ENCODE measurements around the gene WDR4.
"Not testable (repeated sequence)": the region's sequence is repeated elsewhere in the genome, so short reads cannot be mapped to it uniquely, and the experiment has no call there.

The WDR4 gene

DNA sequence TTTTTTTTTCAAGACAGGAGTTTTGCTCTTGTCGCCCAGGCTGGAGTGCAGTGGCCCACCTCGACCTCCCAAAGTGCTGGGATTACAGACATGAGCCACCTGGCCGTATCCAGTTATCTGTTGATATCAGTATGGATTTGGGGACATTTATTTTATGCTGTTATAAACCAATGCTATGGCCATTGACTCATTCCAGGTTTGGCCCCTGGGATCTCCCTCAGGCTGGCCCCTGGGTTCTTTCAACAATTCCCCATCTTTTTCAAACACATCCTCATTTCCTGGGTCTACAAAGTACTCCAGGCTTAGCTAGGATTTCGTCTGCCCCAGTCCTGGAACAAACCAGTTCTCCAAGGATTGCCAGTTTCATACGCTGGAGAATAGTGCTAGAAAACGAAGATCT, 44.1 kb downstream of the WDR4 start:
- DNase-seq (ENCODE audit: extremely low read depth, low read depth) = no peak
- TF ChIP-seq, protein P1, sequence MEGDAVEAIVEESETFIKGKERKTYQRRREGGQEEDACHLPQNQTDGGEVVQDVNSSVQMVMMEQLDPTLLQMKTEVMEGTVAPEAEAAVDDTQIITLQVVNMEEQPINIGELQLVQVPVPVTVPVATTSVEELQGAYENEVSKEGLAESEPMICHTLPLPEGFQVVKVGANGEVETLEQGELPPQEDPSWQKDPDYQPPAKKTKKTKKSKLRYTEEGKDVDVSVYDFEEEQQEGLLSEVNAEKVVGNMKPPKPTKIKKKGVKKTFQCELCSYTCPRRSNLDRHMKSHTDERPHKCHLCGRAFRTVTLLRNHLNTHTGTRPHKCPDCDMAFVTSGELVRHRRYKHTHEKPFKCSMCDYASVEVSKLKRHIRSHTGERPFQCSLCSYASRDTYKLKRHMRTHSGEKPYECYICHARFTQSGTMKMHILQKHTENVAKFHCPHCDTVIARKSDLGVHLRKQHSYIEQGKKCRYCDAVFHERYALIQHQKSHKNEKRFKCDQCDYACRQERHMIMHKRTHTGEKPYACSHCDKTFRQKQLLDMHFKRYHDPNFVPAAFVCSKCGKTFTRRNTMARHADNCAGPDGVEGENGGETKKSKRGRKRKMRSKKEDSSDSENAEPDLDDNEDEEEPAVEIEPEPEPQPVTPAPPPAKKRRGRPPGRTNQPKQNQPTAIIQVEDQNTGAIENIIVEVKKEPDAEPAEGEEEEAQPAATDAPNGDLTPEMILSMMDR (IDR thresholded peaks at IDR 0.05; ENCODE audit: low read depth, low read length, missing control alignments) = no peak
- H3K4me3 ChIP-seq (replicated peaks; ENCODE audit: low read depth, low read length) = no peak overlapping the region

DNA sequence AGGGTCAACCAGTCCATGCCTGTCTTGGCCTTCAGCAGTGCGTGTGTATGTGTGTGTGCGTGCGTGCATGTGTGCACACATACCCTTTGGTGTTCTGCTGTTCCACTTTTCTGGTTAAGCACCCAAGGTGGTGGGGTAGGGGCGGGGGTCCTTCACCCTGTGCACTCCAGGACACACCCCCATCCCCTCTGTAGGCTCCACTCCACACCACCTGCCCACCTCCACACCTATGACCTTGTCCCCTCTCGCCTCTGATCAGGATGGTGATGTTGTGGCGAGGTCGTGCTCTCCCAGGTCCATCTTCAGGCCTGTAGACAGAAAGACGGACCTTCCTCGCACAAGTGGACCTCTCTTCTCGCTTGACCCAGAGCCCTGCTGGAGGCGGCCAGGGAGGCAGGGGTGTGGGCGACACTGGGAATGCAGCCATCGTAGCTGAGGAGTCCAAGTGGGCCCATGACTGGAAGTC, 44.6 kb downstream of the WDR4 start:
- TF ChIP-seq, protein P1 (IDR thresholded peaks at IDR 0.05; ENCODE audit: low read depth, low read length, missing control alignments) = no peak
- no peak for DNase-seq (ENCODE audit: extremely low read depth, low read depth)

DNA sequence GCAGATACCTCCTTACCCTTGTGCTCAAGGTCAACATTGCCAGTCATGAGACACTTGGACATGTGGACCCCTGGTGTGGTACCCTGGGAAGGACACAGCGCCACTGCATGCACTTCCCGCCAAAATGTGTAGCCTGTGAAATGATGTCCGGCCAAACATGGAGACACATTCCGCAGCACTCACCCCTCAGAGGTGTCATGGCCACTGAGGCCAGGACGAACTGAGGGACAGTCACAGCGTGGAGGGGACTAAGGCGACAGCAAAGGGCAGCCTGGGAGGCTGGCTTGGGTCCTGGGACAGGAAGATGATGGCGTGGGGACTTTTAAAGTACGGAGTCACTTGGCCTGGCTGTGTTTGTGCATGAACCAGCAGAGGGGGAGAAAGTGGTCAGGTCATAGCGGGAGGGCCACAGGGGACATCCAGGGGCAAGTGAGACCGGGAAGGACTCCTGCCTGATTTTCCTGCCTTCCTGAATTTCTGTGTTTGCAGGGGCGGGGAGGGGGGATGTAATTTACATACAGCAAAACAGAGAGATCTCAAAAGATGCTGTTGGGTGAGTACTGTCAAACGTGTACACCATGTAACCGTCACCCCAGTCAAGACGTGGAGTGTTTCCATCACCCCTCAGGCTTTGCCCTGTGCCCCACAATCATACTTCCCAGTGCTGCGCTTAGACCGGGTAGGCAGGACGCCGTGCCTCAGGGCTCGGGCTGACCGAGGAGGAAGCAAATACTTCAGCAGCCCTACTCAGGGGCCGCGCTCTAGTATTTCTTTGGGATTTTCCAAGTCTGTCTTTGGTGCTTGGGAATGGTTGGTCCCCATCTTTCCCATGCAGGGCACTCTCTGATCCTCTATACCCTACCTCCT, 45.2 kb downstream of the WDR4 start:
- no peak for DNase-seq (ENCODE audit: extremely low read depth, low read depth)
- H3K4me3 ChIP-seq (replicated peaks; ENCODE audit: low read depth, low read length) = no peak overlapping the region
- TF ChIP-seq, protein P1 (IDR thresholded peaks at IDR 0.05; ENCODE audit: low read depth, low read length, missing control alignments) = no peak

More for the DNA sequence above, 44.6 kb downstream of the WDR4 start:
- H3K4me3 ChIP-seq (replicated peaks; ENCODE audit: low read depth, low read length) = no peak overlapping the region

DNA sequence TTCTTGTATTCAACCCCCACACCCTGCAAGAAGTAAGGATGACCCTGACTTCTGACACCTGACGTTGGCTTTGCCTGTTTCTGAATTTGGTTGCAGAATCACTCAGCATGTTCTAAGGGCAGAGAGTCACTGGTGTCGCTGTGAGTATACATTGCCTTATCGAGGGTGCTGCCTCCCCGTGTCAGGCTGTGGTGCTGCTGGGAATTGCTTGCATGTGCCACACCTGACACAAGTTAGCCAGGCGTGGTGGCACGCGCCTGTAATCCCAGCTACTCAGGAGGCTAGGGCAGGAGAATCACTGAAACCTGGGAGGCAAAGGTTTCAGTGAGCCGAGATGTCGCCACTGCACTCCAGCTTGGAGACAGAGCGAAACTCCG, 45.9 kb downstream of the WDR4 start:
- DNase-seq (ENCODE audit: extremely low read depth, low read depth) = peak; percentile 16
- TF ChIP-seq, protein P1 (IDR thresholded peaks at IDR 0.05; ENCODE audit: low read depth, low read length, missing control alignments) = peak; percentile 18
- H3K4me3 ChIP-seq (replicated peaks; ENCODE audit: low read depth, low read length) = no peak overlapping the region

DNA sequence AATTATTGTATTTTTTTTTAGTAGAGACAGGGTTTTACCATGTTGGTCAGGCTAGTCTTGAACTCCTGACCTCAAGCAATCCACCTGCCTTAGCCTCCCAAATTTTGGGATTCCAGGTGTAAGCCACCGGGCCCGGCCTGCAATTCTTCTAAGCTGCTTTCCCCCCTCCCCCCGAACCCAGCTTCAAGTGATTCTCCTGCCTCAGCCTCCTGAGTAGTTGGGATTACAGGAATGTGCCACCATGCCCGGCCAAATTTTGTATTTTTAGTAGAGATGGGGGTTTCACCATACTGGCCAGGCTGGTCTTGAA, 47.1 kb downstream of the WDR4 start:
- not testable (repeated sequence) for DNase-seq (ENCODE audit: extremely low read depth, low read depth); H3K4me3 ChIP-seq (replicated peaks; ENCODE audit: low read depth, low read length)

DNA sequence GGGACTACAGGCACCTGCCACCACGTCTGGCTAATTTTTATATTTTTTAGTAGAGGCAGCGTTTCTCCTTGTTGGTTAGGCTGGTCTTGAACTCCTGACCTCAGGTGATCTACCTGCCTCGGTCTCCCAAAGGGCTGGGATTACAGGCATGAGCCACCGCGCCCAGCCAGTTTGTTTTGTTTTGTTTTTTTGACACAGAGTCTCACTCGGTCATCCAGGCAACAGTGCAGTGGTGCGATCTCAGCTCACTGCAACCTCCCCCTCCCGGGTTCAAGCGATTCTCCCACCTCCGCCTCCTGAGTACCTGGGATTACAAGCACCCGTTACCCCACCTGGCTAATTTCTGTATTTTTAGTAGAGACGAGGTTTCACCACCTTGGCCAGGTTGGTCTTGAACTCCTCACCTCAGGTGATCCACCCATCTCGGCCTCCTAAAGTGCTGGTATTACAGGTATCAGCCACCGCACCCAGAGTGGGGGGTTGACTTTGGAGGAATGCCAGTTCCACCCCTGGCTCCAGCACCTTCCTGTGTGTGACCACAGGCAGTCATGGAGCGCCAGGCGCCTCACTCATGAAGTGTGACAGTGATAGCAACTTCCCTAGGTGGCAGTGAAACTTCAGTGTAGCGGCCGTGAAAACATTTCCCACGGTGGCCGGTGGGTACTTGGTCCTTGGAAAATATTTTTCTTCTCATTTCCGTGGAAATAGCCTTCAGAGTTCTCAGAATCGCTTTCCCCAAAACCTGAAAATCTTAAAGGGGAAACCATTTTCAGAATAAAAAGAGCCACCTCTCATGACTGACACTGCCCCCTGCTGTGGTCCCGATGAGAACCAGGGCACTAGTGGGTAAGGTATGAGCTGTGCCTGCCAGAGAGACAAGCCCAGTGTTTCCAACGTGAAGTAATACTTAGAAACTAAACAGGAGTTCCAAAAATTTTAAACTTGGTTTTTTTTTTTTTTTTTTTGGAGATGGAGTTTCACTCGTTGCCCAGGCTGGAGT, 48.6 kb downstream of the WDR4 start:
- DNase-seq (ENCODE audit: extremely low read depth, low read depth) = no peak
- H3K4me3 ChIP-seq (replicated peaks; ENCODE audit: low read depth, low read length) = no peak overlapping the region
- TF ChIP-seq, protein P1 (IDR thresholded peaks at IDR 0.05; ENCODE audit: low read depth, low read length, missing control alignments) = no peak

DNA sequence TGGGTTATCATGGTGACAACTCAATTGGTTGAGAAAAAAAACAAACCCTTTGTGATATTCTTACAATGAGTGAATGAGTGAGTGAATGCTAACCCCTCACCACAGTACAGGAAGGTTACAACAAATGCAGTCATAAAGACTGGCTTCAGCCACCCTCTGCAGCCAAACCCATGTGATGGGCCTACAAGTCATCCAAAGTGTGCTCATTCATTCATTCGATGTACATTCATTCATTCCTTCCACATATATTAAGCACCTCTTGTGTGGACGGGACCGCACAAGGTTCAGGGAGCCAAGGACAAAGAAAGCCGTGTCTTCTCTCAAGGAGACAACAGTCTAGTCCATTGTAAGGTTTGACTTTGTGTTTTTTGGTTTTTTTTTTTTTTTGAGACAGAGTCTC, 49.4 kb downstream of the WDR4 start:
- DNase-seq (ENCODE audit: extremely low read depth, low read depth) = no peak
- TF ChIP-seq, protein P1 (IDR thresholded peaks at IDR 0.05; ENCODE audit: low read depth, low read length, missing control alignments) = no peak
- H3K4me3 ChIP-seq (replicated peaks; ENCODE audit: low read depth, low read length) = no peak overlapping the region

Data from HFF-Myc (cell line).